ENCODE measurements around the gene ABCG5.

Gene ABCG5

DNA sequence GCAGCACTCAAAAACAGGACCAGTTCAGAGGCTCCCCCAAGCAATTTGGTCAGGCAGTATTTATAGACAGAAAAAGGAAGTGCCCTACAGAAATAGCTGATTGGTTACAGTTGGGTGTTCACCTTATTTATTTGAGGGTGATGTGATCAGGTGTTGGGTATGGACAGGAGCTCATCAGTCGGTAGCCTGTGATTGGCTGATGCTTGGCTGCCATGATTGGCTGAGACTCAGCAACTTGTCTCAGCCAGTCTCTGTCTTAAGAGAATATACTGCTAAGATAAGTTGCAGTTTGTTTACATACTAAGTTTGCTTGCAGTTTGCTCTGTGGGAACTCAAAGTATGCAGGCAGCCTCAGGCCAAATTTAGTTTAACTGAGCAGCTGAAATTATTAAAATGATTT lies 9.6 kb upstream of the ABCG5 start:
- Histone ChIP-seq H3K27ac (ENCODE audit: low read depth, low read length) (no peak overlapping the region), H3K27me3 (ENCODE audit: insufficient read depth, low read length, poor library complexity) (no peaks in the 10 kb centered on the region), H2BK5ac (ENCODE audit: low read length) (no peak overlapping the region), H2BK120ac (ENCODE audit: low read depth, low read length) (no peak overlapping the region), H3K4me2 (ENCODE audit: low read length) (no peak overlapping the region), H3K36me3 (ENCODE audit: control insufficient read depth, insufficient read depth, low read length) (no peaks in the 10 kb centered on the region), H3K4ac (ENCODE audit: low read depth, low read length) (no peak overlapping the region), H3K56ac (ENCODE audit: low read length) (no peak overlapping the region), H2BK15ac (replicated peaks; ENCODE audit: low read depth) (no peak overlapping the region), H2AK5ac (ENCODE audit: low read length) (no peak overlapping the region), H3K18ac (ENCODE audit: low read length) (no peak overlapping the region), H3K23ac (ENCODE audit: low read length) (no peak overlapping the region), H3K79me1 (ENCODE audit: low read length) (no peaks in the 10 kb centered on the region), H4K8ac (ENCODE audit: low read depth, low read length) (no peak overlapping the region), H3K79me2 (ENCODE audit: control insufficient read depth, insufficient read depth, low read length) (no peaks in the 10 kb centered on the region), H3K4me1 (ENCODE audit: control insufficient read depth, low read depth, low read length) (no peaks in the 10 kb centered on the region), H3K4me3 (ENCODE audit: low read length) (no peak overlapping the region), H3K9ac (ENCODE audit: low read length) (no peak overlapping the region), H4K5ac (ENCODE audit: low read length) (no peak overlapping the region)
- DNase-seq: no peak
- WGBS (ENCODE audit: extremely low coverage, insufficient coverage, low lambda C conversion rate): no CpG with 5 or more reads among the region's 1 CpG

DNA sequence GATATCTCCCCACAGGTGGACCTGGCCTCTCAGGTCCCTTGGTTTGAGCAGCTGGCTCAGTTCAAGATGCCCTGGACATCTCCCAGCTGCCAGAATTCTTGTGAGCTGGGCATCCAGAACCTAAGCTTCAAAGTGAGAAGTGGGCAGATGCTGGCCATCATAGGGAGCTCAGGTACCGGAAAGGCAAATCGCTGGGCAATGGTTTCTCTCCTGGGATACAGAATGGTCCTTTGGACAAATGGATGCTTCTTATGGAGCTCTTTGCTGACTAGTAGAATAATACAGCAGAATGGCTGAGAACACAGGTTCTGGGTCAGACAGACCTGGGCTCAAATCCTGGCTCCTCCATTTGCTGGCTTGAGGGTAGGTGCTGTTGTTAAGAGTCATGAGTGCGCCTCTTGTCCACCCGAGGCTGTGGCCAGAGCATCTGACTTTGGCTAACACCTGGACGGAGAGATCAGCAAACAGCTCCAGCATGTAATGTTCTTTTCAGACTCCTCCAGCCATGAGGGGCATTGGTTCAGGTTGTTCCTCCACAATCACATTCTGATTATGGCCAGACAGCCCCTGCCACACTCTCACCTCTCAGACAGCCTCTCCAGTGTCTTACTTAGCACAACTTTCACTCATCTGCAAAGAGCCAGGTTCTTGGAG lies 7.6 kb upstream of the ABCG5 start:
- Histone ChIP-seq H3K4me1 (ENCODE audit: control insufficient read depth, low read depth, low read length) (no peaks in the 10 kb centered on the region), H4K8ac (ENCODE audit: low read depth, low read length) (no peak overlapping the region), H2AK5ac (ENCODE audit: low read length) (no peak overlapping the region), H3K4ac (ENCODE audit: low read depth, low read length) (no peak overlapping the region), H3K27me3 (ENCODE audit: insufficient read depth, low read length, poor library complexity) (no peaks in the 10 kb centered on the region), H3K9ac (ENCODE audit: low read length) (no peak overlapping the region), H3K56ac (ENCODE audit: low read length) (no peak overlapping the region), H3K4me2 (ENCODE audit: low read length) (no peak overlapping the region), H2BK15ac (replicated peaks; ENCODE audit: low read depth) (no peak overlapping the region), H3K4me3 (ENCODE audit: low read length) (no peak overlapping the region), H3K18ac (ENCODE audit: low read length) (no peak overlapping the region), H3K27ac (ENCODE audit: low read depth, low read length) (no peak overlapping the region), H3K36me3 (ENCODE audit: control insufficient read depth, insufficient read depth, low read length) (no peaks in the 10 kb centered on the region), H3K79me1 (ENCODE audit: low read length) (no peaks in the 10 kb centered on the region), H3K23ac (ENCODE audit: low read length) (no peak overlapping the region), H3K79me2 (ENCODE audit: control insufficient read depth, insufficient read depth, low read length) (no peaks in the 10 kb centered on the region), H2BK5ac (ENCODE audit: low read length) (no peak overlapping the region), H2BK120ac (ENCODE audit: low read depth, low read length) (no peak overlapping the region), H4K5ac (ENCODE audit: low read length) (no peak overlapping the region)
- no peak for DNase-seq
- no CpG with 5 or more reads among the region's 5 CpGs for WGBS (ENCODE audit: extremely low coverage, insufficient coverage, low lambda C conversion rate)

DNA sequence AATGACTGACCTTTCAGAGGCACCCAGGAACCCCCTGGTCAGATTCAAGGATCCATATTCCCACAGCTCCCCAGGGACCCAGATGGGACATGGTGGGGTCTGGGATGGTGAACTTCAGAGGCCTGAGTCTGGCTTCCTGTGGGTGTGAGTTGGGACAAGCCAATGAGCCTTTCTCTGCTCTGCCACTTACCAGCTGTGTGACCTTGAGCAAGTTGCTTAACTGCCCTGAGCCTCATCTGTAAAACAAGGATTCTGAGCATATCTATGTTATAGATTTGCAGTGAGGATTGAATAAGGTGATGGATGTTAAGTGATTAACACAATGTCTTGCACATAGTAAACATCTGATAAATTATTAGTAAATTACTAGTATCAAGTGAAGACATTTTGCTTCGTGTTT lies 6.5 kb upstream of the ABCG5 start:
- no peak for DNase-seq
- Histone ChIP-seq H2BK15ac (replicated peaks; ENCODE audit: low read depth) (no peak overlapping the region), H3K56ac (ENCODE audit: low read length) (no peak overlapping the region), H3K4ac (ENCODE audit: low read depth, low read length) (no peak overlapping the region), H4K8ac (ENCODE audit: low read depth, low read length) (no peak overlapping the region), H3K27me3 (ENCODE audit: insufficient read depth, low read length, poor library complexity) (no peaks in the 10 kb centered on the region), H3K79me2 (ENCODE audit: control insufficient read depth, insufficient read depth, low read length) (no peaks in the 10 kb centered on the region), H3K4me2 (ENCODE audit: low read length) (no peak overlapping the region), H3K23ac (ENCODE audit: low read length) (no peak overlapping the region), H3K36me3 (ENCODE audit: control insufficient read depth, insufficient read depth, low read length) (no peaks in the 10 kb centered on the region), H3K4me3 (ENCODE audit: low read length) (no peak overlapping the region), H4K5ac (ENCODE audit: low read length) (no peak overlapping the region), H3K79me1 (ENCODE audit: low read length) (no peaks in the 10 kb centered on the region), H2BK5ac (ENCODE audit: low read length) (no peak overlapping the region), H2BK120ac (ENCODE audit: low read depth, low read length) (no peak overlapping the region), H3K4me1 (ENCODE audit: control insufficient read depth, low read depth, low read length) (no peaks in the 10 kb centered on the region), H3K18ac (ENCODE audit: low read length) (no peak overlapping the region), H3K9ac (ENCODE audit: low read length) (no peak overlapping the region), H3K27ac (ENCODE audit: low read depth, low read length) (no peak overlapping the region), H2AK5ac (ENCODE audit: low read length) (no peak overlapping the region)
- no CpG with 5 or more reads among the region's 1 CpG for WGBS (ENCODE audit: extremely low coverage, insufficient coverage, low lambda C conversion rate)

DNA sequence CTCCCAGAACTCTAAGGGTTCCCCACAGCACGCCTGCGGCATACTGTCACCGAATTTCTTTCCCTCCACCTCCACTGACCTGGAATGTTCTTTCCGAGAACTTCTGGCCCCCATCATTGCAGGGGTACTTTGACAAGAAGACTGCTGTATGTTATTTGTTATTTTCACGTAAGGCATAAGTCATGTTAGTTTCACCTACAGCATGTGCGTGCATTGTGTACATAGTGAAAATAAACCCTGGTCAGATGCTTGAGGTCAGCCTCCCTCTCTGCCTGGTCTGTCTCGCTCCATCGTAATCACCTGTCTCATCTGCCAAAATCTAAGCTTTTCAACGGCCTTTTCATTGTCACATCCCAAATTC lies 4.2 kb upstream of the ABCG5 start:
- Histone ChIP-seq H3K4me1 (ENCODE audit: control insufficient read depth, low read depth, low read length) (no peaks in the 10 kb centered on the region), H4K5ac (ENCODE audit: low read length) (no peak overlapping the region), H3K4me2 (ENCODE audit: low read length) (no peak overlapping the region), H3K79me1 (ENCODE audit: low read length) (no peaks in the 10 kb centered on the region), H2BK15ac (replicated peaks; ENCODE audit: low read depth) (no peak overlapping the region), H2AK5ac (ENCODE audit: low read length) (no peak overlapping the region), H3K4me3 (ENCODE audit: low read length) (no peak overlapping the region), H2BK5ac (ENCODE audit: low read length) (no peak overlapping the region), H3K4ac (ENCODE audit: low read depth, low read length) (no peak overlapping the region), H3K56ac (ENCODE audit: low read length) (no peak overlapping the region), H3K36me3 (ENCODE audit: control insufficient read depth, insufficient read depth, low read length) (no peaks in the 10 kb centered on the region), H3K27ac (ENCODE audit: low read depth, low read length) (no peak overlapping the region), H3K79me2 (ENCODE audit: control insufficient read depth, insufficient read depth, low read length) (no peaks in the 10 kb centered on the region), H3K9ac (ENCODE audit: low read length) (no peak overlapping the region), H2BK120ac (ENCODE audit: low read depth, low read length) (no peak overlapping the region), H3K27me3 (ENCODE audit: insufficient read depth, low read length, poor library complexity) (no peaks in the 10 kb centered on the region), H3K18ac (ENCODE audit: low read length) (no peak overlapping the region), H4K8ac (ENCODE audit: low read depth, low read length) (no peak overlapping the region), H3K23ac (ENCODE audit: low read length) (no peak overlapping the region)
- WGBS (ENCODE audit: extremely low coverage, insufficient coverage, low lambda C conversion rate): no CpG with 5 or more reads among the region's 9 CpGs
- no peak for DNase-seq

DNA sequence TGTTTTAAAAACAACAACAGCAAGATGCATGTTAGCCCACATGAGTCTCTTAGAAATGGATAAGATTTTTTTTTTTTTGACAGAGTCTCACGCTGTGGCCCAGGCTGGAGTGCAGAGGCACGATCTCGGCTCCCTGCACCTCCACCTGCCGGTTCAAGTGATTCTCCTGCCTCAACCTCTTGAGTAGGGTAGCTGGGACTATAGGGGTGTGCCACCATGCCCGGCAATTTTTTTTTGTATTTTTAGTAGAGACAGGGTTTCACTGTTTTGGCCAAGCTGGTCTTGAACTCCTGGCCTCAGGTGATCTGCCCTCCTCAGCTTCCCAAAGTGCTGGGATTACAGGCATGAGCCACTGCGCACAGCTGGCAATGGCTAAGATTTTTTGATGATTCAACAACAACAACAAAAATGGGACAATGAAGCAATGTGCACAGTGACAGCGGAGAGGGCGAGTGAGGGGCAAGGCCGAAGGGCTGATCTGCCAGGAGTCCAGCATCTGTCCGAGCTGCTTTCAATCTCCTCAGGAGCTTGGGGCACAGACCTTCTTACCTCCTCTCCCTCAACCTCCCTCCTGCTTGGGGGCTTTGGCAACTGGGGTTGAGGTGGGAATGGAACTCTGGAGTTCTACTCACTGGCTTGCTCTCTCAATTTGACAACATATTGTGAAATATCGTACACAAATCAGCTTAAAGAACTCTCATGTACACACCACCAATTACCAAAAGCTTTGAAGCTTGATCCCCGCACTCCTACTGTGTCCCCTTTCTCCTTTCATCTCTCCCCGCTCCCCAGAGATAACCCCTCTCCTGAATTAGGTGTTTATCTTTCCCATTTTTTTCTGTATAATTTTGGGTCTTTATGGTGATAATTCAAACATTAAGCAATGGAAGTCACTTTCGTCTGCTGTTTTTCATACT lies 3.6 kb upstream of the ABCG5 start:
- Histone ChIP-seq H3K27me3 (ENCODE audit: insufficient read depth, low read length, poor library complexity) (no peaks in the 10 kb centered on the region), H2AK5ac (ENCODE audit: low read length) (no peak overlapping the region), H3K4ac (ENCODE audit: low read depth, low read length) (no peak overlapping the region), H3K4me1 (ENCODE audit: control insufficient read depth, low read depth, low read length) (no peaks in the 10 kb centered on the region), H2BK15ac (replicated peaks; ENCODE audit: low read depth) (no peak overlapping the region), H3K27ac (ENCODE audit: low read depth, low read length) (no peak overlapping the region), H4K5ac (ENCODE audit: low read length) (no peak overlapping the region), H3K18ac (ENCODE audit: low read length) (no peak overlapping the region), H3K36me3 (ENCODE audit: control insufficient read depth, insufficient read depth, low read length) (no peaks in the 10 kb centered on the region), H3K9ac (ENCODE audit: low read length) (no peak overlapping the region), H2BK5ac (ENCODE audit: low read length) (no peak overlapping the region), H3K79me2 (ENCODE audit: control insufficient read depth, insufficient read depth, low read length) (no peaks in the 10 kb centered on the region), H3K79me1 (ENCODE audit: low read length) (no peaks in the 10 kb centered on the region), H3K23ac (ENCODE audit: low read length) (no peak overlapping the region), H3K56ac (ENCODE audit: low read length) (no peak overlapping the region), H3K4me2 (ENCODE audit: low read length) (no peak overlapping the region), H4K8ac (ENCODE audit: low read depth, low read length) (no peak overlapping the region), H2BK120ac (ENCODE audit: low read depth, low read length) (no peak overlapping the region), H3K4me3 (ENCODE audit: low read length) (no peak overlapping the region)
- WGBS (ENCODE audit: extremely low coverage, insufficient coverage, low lambda C conversion rate): no CpG with 5 or more reads among the region's 14 CpGs
- DNase-seq: no peak
